Muscle of leg (tissue), 11 donors: ENCODE results near the gene ATRN. TPM values are rescaled to one million over a fixed set of nuclear protein-coding genes. Genes with fewer than 3 reads are reported as not detected.

Source experiments
- DNase-seq: peaks from one replicate; pipeline ENCODE4 v3.0.0; 2013
- H3K27ac ChIP-seq: one replicate; pipeline ENCODE4 v1.5.1; 2013; ENCODE audit warnings: mild to moderate bottlenecking, low read length, control low read depth
- H3K27me3 ChIP-seq: one replicate; pipeline ENCODE4 v1.6.1; 2013; ENCODE audit warnings: low read length; ENCODE audit not compliant: control insufficient read depth, insufficient read depth
- H3K36me3 ChIP-seq: one replicate; pipeline ENCODE4 v1.6.1; 2013; ENCODE audit warnings: low read length; ENCODE audit not compliant: control insufficient read depth, insufficient read depth
- H3K4me1 ChIP-seq: one replicate; pipeline ENCODE4 v1.6.1; 2013; ENCODE audit warnings: low read length; ENCODE audit not compliant: control insufficient read depth, insufficient read depth
- H3K4me3 ChIP-seq: one replicate; pipeline ENCODE4 v1.5.1; 2013; ENCODE audit warnings: low read length, control low read depth
- H3K9me3 ChIP-seq: replicated peaks from 2 replicates; pipeline ENCODE4 v1.6.1; 2013; ENCODE audit warnings: low read depth, low read length; ENCODE audit not compliant: control insufficient read depth
- WGBS: methylation state at CpG from one replicate; pipeline ENCODE4 v1.1.5; 2013; ENCODE audit warnings: missing lambda C conversion rate; ENCODE audit not compliant: insufficient coverage; 5-methylcytosine and 5-hydroxymethylcytosine counted together
- polyA plus RNA-seq, 8 donors: library from polyadenylated mRNA; unstranded; fragments of 120-200 nt; gene quantifications; one replicate each; pipeline versions ENCODE4 v1.2.1 to v1.2.3, GENCODE V29; 2013; ENCODE audit warnings: inconsistent platforms in 1 of 8, low replicate concordance in 1 of 8; ENCODE audit not compliant: insufficient read length in 8 of 8, insufficient read depth in 1 of 8
- total RNA-seq: library from RNA; stranded (reverse); fragments of 120-200 nt; gene quantifications from one replicate; pipeline ENCODE4 v1.2.4, GENCODE V29; 2013

ATRN gene
- total and polyA plus RNA-seq, 9 donors, result 19.6 to 32.1 (median 24.4) TPM

DNA sequence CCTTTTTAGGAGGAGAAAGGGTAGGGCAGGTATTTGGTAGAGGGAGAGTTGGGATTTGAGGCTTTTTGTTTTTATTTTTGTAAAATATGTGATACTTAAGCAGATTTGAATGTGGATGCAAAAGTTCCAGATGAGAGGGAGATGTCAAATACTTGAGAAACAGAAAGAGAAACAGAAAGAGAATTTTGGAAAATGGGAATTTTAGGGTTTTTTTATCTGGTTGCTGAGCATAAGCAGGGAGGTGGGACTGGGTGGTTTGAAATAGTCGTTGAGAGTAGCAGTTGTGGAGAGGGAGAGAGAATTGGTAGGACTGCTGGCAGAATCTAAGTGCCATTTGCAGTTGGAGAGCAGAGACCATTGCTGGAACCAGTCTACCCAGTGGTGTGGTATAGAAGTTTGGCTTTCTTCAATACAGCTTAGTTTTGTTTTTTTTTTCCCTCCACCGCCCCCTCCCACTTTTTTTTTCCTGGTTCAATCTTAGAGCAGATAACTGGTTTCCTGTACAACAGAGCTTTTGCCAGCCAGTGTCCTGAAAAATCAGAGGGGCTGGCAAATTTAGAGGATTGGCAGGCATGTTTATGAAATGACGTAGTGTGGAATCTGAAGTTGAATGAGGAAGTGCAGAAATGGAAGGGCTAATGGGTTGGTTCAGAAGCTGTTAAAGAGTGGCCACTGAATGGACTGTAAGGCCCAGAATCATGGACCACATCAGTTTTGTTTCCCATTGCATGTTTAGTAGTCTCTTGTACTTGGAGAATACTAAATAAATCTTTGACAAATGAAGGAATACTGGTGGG is 68.7 kb downstream of the ATRN start:
- Histone ChIP-seq H3K27me3 (no peaks in the 10 kb centered on the region), H3K9me3 (no peaks in the 10 kb centered on the region), H3K36me3 (peaks cover 3% of the 10 kb centered on the region), H3K27ac (no peak overlapping the region), H3K4me3 (no peak overlapping the region), H3K4me1 (no peaks in the 10 kb centered on the region)
- WGBS, result 73% methylated on average over 2 of the region's 3 CpGs
- no peak for DNase-seq

DNA sequence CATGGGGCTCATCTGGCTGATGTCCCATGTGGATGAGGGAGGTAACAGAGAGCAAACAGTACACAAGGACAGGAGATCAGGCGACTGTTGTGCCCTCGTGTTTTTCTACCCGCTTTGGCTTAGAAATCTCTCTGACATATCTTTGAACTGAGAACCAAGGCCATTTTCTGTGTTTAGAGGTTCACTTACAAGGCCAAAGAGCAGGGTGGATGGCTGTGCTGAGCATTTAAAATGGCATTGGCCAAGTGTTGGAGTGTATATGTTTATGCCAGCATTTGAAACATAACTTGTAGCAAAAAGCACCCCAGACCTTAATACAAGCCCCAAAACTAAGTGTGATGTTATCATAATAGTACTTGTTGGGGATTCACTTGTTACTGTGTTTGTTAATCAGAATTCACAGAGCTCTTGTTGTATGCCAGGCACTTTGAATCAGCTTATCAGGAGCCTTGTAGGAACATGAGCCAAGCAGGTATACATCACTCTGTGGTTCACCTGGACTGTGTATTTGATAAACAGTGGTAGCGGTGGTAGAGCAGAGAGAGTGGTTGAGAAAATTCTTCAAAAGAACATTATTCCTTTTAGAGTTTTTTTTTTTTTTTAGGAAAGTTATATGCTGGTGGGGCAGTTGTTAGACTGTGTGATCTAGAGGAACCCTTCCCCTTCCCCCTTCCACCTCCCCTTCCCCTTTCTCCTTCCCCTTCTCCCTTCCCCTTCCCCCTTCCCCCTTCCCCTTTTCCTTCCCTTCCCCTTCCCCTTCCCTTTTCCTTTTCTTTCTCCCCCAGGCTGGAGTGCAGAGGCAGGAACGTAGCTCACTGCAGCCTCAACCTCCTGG is 71.3 kb downstream of the ATRN start:
- no peak overlapping the region for H3K27ac ChIP-seq
- WGBS, result no CpG with 5 or more reads among the region's 5 CpGs
- DNase-seq, result no peak

DNA sequence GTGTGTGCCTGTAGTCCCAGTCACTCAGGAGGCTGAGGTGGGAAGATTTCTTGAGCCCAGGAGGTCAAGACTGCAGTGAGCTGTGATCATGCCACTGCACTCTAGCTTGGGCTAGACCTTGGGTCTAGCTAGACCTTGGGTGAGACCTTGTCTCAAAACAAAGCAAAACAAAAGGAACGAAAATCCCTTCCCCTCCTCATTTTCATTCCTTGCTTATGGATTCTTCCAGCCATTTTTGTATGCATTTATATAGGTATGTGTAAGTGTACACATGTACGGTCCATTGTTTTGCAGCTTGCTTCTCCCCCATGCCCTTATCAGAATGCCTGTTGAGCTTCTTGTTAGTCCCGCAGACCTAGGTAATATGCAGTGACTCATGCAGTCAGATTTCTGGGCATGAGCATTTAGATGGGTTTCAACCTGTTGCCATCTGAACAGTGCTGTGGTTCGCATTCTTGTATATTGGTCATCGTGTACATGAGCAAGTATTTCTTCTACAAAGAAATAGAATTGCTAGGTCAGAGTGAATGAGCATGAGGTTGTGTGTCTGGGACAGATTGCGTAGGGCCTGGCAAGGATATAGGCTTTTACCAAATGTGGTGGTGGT is 73.2 kb downstream of the ATRN start:
- 98% methylated on average over 4 of the region's 6 CpGs for WGBS
- Histone ChIP-seq H3K27ac (no peak overlapping the region), H3K27me3 (no peaks in the 10 kb centered on the region), H3K9me3 (no peaks in the 10 kb centered on the region), H3K36me3 (no peaks in the 10 kb centered on the region), H3K4me1 (no peaks in the 10 kb centered on the region), H3K4me3 (no peak overlapping the region)
- DNase-seq, result no peak

More for the DNA sequence above, 71.3 kb downstream of the ATRN start:
- no peaks in the 10 kb centered on the region for H3K4me1 ChIP-seq
- no peaks in the 10 kb centered on the region for H3K9me3 ChIP-seq
- peaks cover 3% of the 10 kb centered on the region for H3K36me3 ChIP-seq
- no peak overlapping the region for H3K4me3 ChIP-seq
- no peaks in the 10 kb centered on the region for H3K27me3 ChIP-seq

DNA sequence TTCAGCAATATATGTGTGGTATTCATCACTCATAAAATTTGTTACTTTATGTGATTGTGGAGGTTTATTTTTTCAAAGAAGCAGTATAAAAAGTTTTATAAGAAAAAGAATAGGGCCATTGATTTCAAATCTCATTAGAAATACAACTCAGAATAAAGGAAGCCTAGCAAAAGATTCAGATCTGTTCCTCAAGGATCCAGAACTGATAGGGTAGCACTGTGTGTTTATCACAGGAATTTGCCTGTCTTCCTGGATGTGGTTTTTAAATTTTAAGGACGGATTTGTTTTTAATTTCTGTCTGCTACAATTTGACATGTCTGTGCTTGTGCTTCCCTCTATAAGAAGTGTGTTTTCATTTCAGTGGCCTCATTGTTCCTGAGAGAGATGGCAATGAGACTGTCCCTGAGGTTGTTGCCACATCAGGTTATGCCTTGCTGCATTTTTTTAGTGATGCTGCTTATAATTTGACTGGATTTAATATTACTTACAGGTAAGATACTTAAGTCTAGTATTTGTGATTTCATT is 74.6 kb downstream of the ATRN start:
- Histone ChIP-seq H3K36me3 (peaks cover 3% of the 10 kb centered on the region), H3K27me3 (no peaks in the 10 kb centered on the region), H3K4me3 (no peak overlapping the region), H3K4me1 (no peaks in the 10 kb centered on the region), H3K27ac (no peak overlapping the region), H3K9me3 (no peaks in the 10 kb centered on the region)
- WGBS, result no CpG with 5 or more reads among the region's 1 CpG
- DNase-seq, result no peak

DNA sequence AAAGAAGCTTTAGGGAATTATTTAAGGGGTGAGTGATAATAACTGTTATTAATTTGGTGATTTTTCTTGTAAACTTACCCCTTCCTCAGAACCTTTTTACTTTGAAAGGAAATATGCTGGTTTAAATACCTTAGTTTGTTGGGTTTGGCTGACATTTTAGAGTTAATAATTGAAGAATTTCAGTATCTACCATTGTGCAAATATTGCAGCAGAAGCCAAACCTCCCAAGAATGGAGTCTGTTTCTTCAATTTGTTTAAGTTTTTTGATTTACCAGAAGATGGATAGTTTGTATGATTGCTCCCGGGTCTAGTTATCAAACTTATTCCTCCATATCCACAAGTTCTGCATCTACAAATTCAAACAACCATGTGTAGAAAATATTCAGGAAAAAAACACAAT is 77.1 kb downstream of the ATRN start:
- WGBS, result no CpG with 5 or more reads among the region's 1 CpG
- H3K27ac ChIP-seq, result no peak overlapping the region
- H3K27me3 ChIP-seq, result no peaks in the 10 kb centered on the region
- H3K4me1 ChIP-seq, result no peaks in the 10 kb centered on the region
- peaks cover 12% of the 10 kb centered on the region for H3K36me3 ChIP-seq
- no peak overlapping the region for H3K4me3 ChIP-seq
- no peaks in the 10 kb centered on the region for H3K9me3 ChIP-seq
- no peak for DNase-seq

DNA sequence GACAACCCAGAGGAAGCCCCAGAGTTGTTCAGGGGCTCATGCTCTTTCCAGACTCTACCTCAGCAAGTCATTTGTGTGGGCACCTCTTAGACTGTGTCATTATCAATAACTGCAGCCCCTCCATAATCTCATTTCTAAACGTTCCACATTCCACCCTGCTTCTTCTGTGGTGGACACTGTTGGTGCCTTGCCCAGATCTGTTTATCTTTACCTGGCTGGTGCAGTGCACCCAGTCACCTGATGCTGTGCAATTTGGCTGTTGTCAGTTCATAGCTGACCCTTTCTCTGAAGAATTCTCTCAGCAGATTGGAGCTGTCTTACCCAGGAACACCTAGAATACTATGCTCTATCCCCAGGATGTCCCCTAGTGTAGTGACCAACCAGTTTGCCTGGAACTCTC is 80.0 kb downstream of the ATRN start:
- H3K27ac ChIP-seq, result no peak overlapping the region
- H3K36me3 ChIP-seq, result peaks cover 12% of the 10 kb centered on the region
- no peak for DNase-seq
- no peaks in the 10 kb centered on the region for H3K4me1 ChIP-seq
- WGBS, result 88% methylated on average over 1 of the region's 1 CpG
- H3K27me3 ChIP-seq, result no peaks in the 10 kb centered on the region
- no peak overlapping the region for H3K4me3 ChIP-seq
- no peaks in the 10 kb centered on the region for H3K9me3 ChIP-seq

DNA sequence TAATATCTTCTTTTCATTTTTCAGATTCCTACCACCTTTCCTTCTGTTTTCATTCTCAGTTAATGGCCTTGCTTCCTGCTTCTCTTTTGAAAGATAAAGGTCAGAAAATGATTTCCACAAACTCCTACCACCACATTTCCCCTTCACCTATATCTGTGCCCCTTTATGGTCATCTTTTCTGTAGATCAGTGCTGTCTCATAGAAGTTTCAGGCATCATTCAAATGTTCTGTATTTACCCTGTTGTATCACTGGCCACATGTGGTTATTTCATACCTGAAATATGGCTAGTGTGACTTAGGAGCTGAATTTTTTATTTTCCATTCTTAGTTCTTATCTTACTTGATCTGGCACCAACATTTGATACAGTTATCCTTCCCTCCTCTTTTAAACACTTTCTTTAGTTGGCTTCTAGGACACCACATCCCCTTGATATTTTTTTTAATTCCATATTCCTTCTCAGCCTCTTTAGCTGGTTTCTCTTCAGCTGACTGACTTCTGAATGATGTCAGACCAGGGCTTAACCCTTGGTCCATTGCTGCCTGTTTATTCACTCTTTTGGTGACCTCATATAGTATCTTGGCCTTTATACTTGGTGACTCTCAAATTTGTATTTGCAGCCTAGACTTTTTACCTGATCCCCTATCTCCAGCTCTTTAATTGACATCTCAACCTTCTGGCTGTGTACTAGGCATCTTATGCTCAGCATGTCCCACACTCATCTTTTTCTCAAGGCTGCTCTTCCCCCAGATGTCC is 81.0 kb downstream of the ATRN start:
- H3K27me3 ChIP-seq, result no peaks in the 10 kb centered on the region
- H3K9me3 ChIP-seq, result no peaks in the 10 kb centered on the region
- no peak for DNase-seq
- no peak overlapping the region for H3K4me3 ChIP-seq
- H3K27ac ChIP-seq, result no peak overlapping the region
- peaks cover 12% of the 10 kb centered on the region for H3K36me3 ChIP-seq
- H3K4me1 ChIP-seq, result no peaks in the 10 kb centered on the region

DNA sequence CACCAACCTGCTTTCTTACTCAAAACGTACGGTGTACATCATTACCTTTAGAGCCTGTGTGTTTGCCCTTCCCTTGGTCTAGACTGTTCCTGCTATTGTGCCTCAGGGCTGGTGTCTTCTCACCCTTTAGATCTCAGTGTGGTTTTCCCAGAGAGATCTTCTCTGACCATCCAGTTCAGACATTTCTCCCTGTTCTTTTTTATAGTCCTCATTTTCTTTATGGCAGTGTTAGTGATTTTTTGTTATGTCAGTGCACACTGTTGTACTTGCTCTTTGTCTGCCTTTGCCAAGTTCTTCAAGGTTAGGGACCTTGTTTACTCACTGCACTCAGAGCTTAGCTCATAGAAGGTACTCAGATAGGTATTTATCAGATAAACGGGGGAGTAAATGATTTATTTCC is 82.8 kb downstream of the ATRN start:
- H3K4me3 ChIP-seq, result no peak overlapping the region
- 42% methylated on average over 2 of the region's 3 CpGs for WGBS
- H3K4me1 ChIP-seq, result no peaks in the 10 kb centered on the region
- no peak overlapping the region for H3K27ac ChIP-seq
- no peaks in the 10 kb centered on the region for H3K9me3 ChIP-seq
- no peak for DNase-seq
- H3K36me3 ChIP-seq, result peaks cover 12% of the 10 kb centered on the region
- no peaks in the 10 kb centered on the region for H3K27me3 ChIP-seq

DNA sequence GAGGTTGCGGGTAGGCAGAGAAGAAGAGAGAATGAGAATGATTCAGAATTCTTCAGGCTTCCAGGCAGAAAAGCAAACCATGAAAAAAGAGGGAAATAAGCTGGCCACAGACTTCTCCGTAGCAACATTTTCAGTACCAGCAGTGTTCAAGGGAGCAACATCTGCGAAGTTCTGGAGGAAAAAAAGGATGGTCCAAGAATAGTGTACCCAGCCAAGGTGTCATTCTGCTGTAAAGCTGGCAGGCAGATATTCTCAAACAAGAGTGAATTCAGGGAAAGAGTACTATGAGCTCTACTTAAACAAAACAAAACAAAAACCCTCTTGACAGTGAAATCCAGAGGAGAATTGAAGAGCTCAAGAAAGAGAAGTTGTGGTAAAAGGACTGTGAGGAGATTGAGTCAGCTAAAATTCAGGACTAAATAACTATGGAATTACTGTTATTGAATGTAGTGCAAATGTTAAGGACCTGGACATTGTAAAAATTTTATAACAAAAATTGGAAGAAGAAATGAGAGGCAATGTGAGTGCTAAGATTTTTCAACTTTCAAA is 86.5 kb downstream of the ATRN start:
- WGBS, result 71% methylated on average over 2 of the region's 3 CpGs
- Histone ChIP-seq H3K4me1 (no peaks in the 10 kb centered on the region), H3K36me3 (peaks cover 10% of the 10 kb centered on the region), H3K27ac (no peak overlapping the region), H3K4me3 (no peak overlapping the region), H3K27me3 (no peaks in the 10 kb centered on the region), H3K9me3 (no peaks in the 10 kb centered on the region)
- DNase-seq, result peak; percentile 18
